HG03280 (cell line): ENCODE results near the gene NEDD4L.
"Not testable (repeated sequence)": the region's sequence is repeated elsewhere in the genome, so short reads cannot be mapped to it uniquely, and the experiment has no call there.

ENCODE experiments used
- ATAC-seq: cut with Tn5 transposase; IDR thresholded peaks from one replicate; pipeline ENCODE4 v1.9.1; 2021; ENCODE audit warnings: mild to moderate bottlenecking, moderate library complexity; ENCODE audit not compliant: unreplicated experiment

Gene NEDD4L

DNA sequence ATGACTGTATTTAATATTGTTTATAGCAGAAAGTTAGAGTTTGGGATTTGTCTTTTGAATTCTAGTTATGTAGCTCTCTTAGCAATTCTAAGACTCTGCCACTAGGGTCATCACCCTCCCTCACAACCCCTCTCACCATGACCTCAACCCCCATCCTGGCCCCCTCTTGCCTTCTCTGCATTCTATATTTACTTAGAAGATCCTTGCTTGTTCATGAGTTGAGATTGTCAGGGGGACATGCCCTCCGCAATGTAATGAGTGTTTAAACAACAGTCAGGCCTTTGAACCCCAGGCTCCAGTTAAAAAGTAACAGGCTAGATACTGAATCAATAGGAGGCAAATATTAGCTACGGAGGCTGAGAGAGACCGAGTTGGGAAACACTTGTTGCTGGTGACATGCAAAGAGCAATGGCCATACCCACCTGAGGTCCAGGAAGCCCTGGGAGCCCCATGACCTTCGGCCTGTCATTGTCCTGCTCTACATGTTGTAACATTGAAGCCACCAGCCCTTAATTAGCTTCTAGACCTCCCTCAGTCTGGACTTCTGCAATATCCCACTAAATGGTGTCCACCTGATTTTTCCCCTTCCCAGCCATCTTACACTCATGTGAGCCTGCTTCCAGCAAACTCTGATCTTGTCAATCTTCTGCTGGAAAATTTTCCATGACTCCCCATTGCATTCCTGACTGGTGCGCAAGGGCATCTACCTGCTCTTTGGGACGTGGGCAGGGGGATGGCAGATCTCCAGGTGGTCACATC, 363.8 kb downstream of the NEDD4L start:
- ATAC-seq: no peak

DNA sequence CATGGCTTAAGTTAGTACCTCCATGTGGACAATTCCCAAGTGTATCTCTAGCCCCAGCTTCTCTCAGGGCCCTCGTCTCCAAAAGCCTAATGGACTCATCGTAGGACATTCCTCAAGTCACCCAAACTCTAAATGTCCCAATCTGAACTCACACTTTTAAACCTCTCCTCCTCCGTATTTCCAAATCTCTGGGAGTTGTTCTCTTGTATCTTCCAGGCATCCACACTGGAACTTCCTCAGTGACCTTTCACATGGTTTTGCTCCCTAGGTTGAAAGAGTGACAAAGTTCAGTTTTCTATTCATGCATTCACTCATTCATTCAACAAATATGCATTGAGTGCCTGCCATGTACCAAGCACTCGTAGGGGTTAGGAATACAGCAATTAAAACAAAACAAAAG, 364.6 kb downstream of the NEDD4L start:
- no peak for ATAC-seq

DNA sequence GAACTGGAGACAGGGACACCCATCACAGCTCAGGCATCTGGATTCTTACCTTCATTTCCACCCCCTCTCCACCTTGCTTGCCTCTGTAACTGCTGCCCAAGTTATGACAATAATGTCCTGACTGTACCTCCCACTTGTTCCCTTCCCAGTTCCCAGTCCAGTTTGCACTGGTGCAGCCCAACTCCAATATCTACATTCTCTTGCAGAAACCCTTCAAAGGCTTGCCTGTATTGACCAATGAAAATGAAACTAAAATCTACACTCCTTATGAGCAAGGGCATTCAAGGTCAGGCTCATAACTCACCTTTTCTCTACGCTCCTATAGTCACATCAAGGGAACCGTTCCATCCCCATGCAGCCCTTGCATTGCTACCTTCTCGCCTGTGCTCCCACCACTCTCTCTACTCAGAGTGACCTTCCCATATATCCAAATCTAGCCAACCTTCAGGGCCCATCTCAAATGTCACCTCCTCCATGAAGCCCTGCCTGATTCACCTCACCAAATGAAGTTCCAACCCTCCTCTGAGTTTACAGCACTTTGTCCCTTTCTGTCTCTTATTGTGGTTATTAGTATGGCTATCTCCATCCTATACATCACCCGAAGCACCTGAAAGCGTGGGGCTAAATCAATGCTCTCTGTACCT, 365.9 kb downstream of the NEDD4L start:
- ATAC-seq: no peak

DNA sequence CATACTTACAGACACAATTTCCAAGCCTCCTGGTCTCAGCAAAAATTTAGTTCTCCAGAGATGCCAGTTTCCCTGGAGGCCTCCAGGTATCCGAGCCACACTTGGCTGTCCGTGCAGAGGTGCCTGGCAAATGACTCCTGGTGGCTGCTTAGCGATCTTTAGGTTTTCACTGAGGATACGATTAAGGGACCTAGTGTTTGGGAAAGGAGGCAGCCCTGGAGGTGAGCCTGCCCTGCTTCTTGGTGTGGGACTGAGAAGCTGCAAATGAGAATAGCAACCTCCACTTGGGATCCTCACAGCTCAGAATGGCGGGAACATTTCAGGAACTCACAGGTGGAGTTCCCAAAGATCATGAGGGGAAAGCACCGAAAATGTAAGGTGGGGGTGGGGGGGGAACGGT, 367.3 kb downstream of the NEDD4L start:
- ATAC-seq: no peak

DNA sequence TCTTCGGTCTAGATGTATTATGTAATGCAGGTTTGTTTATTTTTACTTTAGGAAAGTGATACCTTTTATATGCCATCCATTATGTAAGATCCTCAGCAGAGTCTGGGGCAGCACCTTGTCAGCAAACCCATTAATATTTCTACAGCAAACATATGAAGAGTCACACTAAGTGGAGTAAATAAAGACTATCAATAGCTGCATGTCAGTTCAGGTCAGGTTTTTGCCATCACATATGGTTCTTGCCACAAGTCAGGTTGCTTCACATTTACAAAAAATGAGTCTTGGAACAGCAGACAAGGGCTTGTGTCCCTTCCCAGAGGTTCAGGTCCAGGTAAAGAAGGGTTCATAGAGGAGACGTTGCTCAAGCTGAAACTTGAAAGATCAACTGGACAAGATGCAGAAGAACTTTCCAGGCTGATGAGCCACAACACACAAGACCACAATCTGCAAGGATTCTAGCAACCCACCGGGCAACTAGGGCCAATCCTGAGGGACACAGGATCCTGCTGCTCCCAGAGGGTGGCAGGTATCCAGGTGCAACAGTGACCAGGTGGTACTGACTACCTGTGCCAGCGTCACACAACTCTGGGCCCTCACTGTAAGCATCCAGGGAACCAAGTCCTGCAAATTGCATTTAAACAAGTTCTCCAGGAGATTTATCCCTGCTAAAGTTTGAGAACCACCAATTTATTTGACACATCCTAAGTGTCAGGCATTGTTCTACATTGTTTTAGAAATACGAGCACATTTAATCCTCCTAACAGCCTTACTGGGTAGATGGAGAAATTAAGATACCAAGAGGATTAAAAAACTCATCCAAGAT, 369.0 kb downstream of the NEDD4L start:
- ATAC-seq: no peak

DNA sequence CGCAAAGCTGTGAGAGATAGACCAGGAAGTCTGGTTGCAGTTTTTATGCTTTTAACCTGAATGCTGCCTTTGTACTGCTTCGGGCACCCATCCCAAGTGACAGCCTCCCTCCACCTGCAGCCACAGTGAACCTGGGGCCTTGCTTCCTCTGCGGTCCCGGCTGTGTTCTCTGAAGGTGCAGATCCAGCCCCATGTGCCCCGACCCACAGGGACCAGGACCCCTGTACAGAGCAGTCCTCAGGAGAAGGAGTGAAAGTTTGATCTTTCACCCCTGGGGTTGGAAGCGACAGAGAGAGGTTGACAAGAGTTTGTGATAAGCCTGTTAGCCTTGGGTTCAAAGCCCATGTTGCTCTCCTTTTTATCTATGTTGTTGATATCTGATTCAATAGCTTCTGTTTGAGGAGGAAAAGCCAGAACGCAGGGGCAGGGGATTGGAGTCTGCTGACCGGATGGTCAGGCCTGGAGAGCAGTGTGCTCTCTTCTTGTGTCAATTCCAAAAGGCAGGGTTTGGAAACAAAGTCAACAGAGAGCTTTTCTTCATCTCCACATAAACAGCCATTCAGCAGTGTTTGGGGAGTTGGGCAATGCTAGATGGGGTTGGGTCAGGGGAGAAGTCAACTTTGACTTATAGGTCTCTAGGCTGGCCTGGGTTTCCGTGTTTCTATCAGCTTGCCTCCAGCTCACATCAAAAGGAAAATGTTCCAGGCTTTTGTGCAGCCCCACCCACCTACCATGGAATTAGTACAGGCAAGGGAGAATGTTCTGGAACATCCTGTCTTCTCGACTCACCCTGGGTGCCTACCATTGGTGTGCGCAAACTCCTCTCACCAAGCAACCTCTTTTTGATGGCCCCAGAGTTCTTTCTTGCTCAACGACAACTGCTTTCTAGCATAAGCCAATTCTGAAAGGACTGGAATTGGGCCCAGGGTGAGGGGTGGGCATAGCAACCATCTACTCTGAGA, 369.9 kb downstream of the NEDD4L start:
- no peak for ATAC-seq

DNA sequence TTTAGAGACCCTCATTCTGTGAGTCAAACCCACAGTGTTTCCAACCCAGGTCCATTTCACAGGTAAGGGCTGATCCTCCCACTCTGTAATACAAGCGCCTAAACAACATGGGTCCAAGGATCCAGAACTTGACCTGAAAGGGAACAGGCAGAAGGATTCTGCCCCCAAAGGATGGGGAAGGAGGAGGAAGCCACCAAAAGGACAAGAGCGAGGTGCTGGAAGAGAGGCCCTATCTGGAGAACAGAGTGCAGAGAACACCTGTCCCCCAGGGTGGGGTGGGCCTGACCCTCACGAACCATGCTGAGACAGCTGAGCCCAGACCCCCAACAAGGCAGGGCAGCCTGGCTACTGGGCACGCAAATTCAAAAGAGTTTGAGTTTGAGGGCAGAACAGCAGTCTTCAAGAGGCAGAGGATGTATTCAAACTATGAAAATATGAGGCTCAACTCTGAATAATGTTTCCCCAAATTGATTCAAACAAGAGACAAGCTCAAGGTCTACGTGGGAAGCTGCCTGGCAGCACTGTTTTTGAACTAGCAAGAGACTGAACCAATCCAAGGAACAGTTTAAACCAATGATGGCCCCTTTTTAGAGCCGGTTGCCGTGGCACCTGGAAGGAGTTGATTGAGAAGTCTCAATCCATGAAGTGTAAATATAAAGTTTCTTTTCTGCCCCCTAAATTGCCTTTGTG, 372.1 kb downstream of the NEDD4L start:
- no peak for ATAC-seq

DNA sequence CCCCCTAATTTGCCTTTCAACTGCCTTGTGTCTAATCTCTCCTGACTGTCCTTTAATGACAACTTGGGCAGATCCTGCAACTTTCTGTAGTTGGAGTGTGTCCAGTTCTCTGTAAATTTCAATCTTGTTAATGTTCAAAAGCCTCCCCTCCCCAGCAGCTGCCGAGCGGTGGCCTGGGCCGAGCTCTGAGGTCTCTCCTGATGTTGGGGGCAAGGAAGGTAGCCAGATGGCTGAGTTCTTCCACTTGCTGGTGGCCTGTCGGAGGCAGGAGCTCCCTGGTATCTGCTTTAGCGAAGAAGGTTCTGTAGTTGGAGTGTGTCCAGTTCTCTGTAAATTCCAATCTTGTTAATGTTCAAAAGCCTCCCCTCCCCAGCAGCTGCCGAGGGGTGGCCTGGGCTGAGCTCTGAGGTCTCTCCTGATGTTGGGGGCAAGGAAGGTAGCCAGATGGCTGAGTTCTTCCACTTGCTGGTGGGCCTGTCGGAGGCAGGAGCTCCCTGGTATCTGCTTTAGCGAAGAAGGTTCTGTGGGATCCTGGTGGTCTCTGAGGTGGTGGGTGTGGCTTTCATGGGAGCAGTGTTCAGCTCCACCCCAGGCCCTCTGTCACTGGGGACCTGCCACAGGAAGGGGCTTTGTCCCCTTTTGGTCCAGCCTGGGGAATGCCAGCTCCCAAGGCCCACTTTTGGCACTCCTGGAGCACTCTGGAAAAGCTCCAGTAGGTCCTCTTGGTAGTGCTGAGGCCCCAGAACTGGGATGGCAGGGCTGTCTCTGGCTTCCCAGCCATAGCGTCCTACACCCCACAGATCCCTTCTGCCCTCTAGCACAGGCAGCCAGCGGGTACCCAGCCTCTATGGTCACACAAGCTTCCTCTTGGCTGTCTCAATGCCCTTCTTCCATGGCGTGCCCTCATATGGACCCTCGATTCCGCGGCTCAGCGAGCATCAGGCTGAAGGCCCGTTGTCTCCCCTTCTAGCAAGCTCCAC, 373.0 kb downstream of the NEDD4L start:
- no peak for ATAC-seq

DNA sequence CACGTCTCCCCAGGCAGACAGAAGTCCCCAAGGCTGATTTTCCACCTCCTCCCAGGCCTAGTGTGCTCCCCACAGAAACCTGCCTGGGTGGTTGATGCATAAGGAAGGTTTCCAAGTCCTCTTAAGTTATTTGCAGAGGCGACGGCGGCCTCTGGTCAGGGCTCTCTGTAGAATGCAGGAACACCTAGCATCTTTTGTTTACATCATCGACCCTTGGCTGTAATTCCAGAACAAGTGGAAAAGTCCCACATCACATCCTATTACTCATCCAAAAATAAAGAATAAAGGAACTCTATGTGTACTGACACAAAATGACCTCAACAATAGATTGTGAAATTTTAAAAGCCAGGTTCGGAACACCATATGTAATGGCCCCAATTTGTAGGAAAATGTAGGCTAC, 373.7 kb downstream of the NEDD4L start:
- ATAC-seq: no peak

DNA sequence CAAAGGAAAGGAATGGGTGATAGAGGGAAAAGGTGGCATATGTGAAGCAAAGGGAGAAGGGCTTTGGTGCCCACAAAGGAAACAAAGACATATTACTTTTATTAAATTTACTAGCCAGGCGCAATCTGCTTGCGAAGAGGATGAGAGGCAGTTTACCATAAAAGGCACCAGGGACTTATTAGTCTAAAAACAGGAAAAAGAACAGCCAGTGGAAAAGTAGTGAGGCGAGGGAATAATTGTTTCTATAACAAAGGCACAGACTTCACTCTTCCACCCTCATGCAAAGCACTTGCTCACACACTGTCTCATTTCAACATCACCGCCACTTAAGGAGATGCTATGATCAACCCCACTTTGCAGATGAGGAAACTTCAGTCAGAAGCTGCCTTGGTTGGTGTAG, 374.3 kb downstream of the NEDD4L start:
- no peak for ATAC-seq

DNA sequence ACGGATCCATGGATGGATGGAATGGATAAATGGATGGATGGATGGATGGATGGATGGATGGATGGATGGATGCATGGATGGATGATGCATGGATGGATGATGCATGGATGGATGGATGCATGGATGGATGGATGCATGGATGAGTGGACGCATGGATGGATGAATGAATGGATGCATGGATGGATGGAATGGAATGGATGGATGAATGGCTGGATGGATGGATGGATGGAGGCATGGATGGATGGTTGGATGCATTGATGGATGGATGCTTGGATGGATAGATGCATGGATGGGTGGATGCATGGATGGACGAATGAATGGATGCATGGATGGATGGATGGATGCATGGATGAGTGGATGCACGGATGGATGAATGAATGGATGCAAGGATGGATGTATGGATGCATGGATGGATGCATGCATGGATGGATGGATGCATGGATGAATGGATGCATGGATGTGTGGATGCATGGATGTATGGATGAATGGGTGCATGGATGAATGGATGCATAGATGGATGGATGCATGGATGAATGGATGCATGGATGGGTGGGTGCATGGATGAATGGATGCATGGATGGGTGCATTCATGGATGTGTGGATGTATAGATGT, 375.7 kb downstream of the NEDD4L start:
- no peak for ATAC-seq

DNA sequence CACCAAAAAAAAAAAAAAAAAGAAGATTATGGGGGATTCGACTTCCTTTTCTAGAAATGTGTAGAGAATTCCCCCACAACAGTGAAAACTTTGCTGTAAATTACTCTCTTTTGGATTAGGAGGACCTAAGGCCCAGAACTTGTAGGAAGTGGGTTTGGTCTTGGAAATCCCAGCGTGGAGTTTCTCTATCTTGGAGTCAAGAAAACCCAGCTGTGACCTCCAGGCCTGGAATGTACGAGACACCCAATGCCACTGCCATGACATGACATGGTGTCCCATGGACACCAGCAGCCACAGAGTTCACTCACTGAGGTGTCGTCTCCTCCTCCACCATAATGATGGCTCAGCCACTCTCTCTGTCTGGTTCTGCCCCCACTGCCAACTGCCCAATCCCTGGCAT, 382.6 kb downstream of the NEDD4L start:
- ATAC-seq: no peak

DNA sequence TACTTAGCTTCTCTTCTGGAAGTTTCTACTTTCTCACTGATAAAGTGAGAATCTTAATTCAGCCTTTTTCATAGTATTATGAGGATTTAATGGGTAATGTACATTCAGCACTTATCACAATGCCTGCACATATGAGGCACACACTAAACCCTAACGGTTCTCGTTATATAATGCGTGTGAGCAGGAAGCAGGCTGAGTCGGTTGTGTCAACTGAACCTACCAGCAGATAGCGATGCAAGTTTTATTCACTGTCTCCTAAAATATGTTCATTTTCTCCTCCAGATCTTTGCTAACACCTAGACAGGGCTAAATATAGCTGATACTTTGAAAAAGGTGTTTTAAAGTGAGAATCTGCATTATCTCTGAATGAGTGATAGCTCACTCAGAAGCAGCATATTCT, 383.3 kb downstream of the NEDD4L start:
- ATAC-seq: no peak

DNA sequence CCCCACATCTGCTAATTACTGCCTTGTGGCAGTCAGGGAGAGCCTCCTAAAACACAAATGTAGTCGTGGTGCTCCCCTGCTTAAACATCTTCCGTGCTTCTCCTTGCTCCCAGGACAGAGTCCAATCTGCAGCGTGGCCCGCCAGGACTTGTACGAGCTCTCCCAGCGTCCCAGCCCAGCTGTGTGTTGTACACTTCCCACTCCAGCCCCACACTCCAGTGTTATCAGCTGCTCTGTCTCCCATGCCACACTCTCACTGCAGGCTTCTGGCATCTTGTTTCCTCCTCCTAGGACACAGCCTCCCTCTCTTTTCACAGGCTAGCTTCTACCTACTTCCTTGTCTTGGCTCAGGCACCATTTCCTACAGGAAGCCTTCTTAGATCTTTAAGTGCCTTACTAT, 385.4 kb downstream of the NEDD4L start:
- ATAC-seq: no peak

DNA sequence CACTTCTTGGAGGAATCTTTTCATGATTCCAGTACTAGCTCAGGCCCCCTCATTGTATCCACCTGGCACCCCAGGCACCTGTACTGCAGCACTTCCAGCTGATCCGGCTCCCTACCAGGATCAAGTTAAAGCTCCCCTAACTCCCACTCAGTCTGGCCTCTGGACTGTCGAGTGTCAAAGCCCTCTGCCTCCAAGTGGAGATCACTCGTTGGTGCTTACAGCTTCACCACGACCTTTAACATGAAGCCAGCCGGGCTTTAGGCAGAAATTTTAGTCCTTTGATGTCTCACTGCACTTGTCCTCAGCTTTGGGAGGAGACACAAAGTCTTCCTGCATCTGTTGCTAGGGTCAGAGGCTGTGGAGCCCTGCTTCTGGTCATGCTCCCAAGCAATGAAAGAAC, 387.2 kb downstream of the NEDD4L start:
- no peak for ATAC-seq

DNA sequence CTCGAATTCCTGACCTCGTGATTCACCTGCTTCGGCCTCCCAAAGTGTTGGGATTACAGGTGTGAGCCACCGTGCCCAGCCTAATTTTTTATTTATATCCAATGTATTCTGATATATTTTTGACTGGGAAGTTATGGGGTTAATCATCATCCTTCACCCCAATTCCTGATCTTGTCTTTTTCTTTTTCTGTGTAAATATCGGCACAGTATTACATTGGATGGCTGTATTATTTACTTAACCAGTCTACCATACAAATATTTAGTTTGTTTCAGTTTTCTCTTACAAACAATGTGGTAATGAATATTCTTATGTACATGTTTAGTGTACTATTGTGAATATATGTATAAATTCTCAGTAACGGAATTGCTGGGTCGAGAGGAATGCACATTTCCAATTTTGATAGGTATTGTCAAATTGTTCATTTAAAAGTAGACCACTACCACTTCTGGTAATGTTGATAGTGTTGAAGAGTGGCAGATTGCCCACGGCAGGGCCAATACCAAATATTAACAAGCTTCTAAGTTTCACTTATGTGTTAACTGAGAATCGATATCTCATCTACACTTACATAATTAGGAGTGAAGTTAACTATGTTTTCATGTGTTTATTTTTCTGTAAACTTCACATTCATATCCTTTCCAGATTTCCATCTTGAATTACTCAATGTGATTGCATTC, 388.2 kb downstream of the NEDD4L start:
- ATAC-seq: no peak

DNA sequence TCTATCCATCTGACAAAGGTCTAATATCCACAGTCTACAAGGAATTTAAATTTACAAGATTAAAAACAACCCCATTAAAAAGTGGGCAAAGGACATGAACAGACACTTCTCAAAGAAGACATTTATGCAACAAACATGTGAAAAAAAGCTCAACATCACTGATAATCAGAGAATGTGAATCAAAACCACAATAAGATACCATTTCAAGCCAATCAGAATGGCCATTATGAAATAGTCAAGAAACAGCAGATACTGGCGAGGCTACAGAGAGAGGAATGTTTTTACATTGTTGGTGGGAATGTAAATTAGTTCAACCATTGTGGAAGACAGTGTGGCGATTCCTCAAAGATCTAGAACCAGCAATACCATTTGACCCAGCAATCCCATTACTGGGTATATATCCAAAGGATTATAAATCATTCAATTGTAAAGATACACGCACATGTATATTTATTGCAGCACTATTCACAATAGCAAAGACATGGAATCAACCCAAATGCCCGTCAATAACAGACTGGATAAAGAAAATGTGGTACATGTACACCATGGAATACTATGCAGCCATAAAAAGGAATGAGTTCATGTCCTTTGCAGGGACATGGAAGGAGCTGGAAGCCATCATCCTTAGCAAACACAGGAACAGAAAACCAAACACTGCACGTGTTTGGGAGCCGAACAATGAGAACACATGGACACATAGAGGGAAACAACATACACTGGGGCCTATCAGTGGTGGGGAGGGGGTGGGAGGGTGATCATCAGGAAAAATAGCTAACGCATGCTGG, 391.4 kb downstream of the NEDD4L start:
- ATAC-seq: not testable (repeated sequence)
